Neural cell (in vitro differentiated cells): ENCODE data around the gene EXOC2.

Source experiments
- CTCF ChIP-seq: fragments of 450-650 bp; IDR thresholded peaks from 2 replicates; pipeline ENCODE4 v1.5.1; 2014; ENCODE audit warnings: antibody characterized with exemption, mild to moderate bottlenecking, moderate library complexity; ENCODE audit not compliant: poor library complexity, severe bottlenecking
- EP300 ChIP-seq: fragments of 450-650 bp; conservative IDR thresholded peaks from 2 replicates; pipeline ENCODE4 v1.6.1; 2014; ENCODE audit warnings: antibody characterized with exemption, mild to moderate bottlenecking, moderate library complexity; ENCODE audit not compliant: poor library complexity, severe bottlenecking
- EZH2 ChIP-seq: fragments of 200-600, 300-800 bp; shearing (Covaris generic), sonication (generic); IDR thresholded peaks from 2 replicates; pipeline ENCODE4 v1.6.1; 2014; ENCODE audit warnings: antibody characterized with exemption, low read length, borderline replicate concordance, mild to moderate bottlenecking; ENCODE audit not compliant: insufficient read depth, poor library complexity, severe bottlenecking
- MXI1 ChIP-seq: fragments of 450-650 bp; conservative IDR thresholded peaks from 2 replicates; pipeline ENCODE4 v1.6.1; 2014; ENCODE audit warnings: antibody characterized with exemption, mild to moderate bottlenecking; ENCODE audit not compliant: poor library complexity, severe bottlenecking
- POLR2AphosphoS5 ChIP-seq: IDR thresholded peaks from 2 replicates; pipeline ENCODE4 v1.6.1; 2012
- RAD21 ChIP-seq: fragments of 450-650 bp; conservative IDR thresholded peaks from 2 replicates; pipeline ENCODE4 v1.6.1; 2014; ENCODE audit warnings: antibody characterized with exemption, mild to moderate bottlenecking, moderate library complexity
- REST ChIP-seq: IDR thresholded peaks from 2 replicates; pipeline ENCODE4 v1.6.1; 2012; ENCODE audit warnings: borderline replicate concordance
- TAF1 ChIP-seq: IDR thresholded peaks from 2 replicates; pipeline ENCODE4 v1.6.1; 2012; ENCODE audit warnings: low read depth

- TF ChIP-seq POLR2AphosphoS5 (no peak), RAD21 (no peak), REST (no peak), EZH2 (no peak), CTCF (no peak), MXI1 (no peak), TAF1 (no peak), EP300 (no peak)
Measured at GRCh38 chr6:470051-470900, 222.7 kb downstream of the EXOC2 start.
